Upper lobe of left lung (tissue), 6 donors: ENCODE data around the gene KIF26B. TPM values are rescaled to one million over a fixed set of nuclear protein-coding genes. Genes with fewer than 3 reads are reported as not detected.
A peak's percentile ranks its signal among the peaks of the same experiment; 100 is the strongest.

Experiments
- ATAC-seq, 2 donors: fragments of 200-7000 bp; cut with Tn5 transposase; one replicate each; pipeline ENCODE4 v1.9.1; 2022; ENCODE audit warnings: mild to moderate bottlenecking in 2 of 2, moderate library complexity in 2 of 2; ENCODE audit not compliant: low FRiP score in 2 of 2
- DNase-seq, 2 donors: peaks; one replicate each; pipeline ENCODE4 v3.0.0-alpha.2; 2019 to 2020
- H3K27ac ChIP-seq, 4 donors: fragments of 200-600 bp; sonication (generic); one replicate each; pipeline ENCODE4 v1.5.1; 2016 to 2019
- H3K27me3 ChIP-seq, 4 donors: fragments of 200-600 bp; sonication (generic); one replicate each; pipeline ENCODE4 v1.5.1; 2017 to 2019
- H3K36me3 ChIP-seq, 4 donors: fragments of 200-600 bp; sonication (generic); one replicate each; pipeline ENCODE4 v1.5.1; 2016 to 2019
- H3K4me1 ChIP-seq, 4 donors: fragments of 200-600 bp; sonication (generic); one replicate each; pipeline ENCODE4 v1.5.1; 2018 to 2019
- H3K4me3 ChIP-seq, 4 donors: fragments of 200-600 bp; sonication (generic); one replicate each; pipeline ENCODE4 v1.5.1; 2017 to 2019; ENCODE audit warnings: mild to moderate bottlenecking in 2 of 4, moderate library complexity in 1 of 4
- H3K9me3 ChIP-seq, 4 donors: fragments of 200-600 bp; sonication (generic); one replicate each; pipeline ENCODE4 v1.5.1; 2018 to 2019
- CTCF ChIP-seq, 6 experiments: fragments of 450-650 bp in 4 of 6; fragments of 200-600 bp in 2 of 6; sonication (generic) in 2 of 6; IDR thresholded peaks; one replicate each; pipeline ENCODE4 v1.5.1; 2016 to 2019; ENCODE audit warnings: antibody characterized with exemption in 6 of 6
- EP300 ChIP-seq, 4 donors: sonication (generic); formaldehyde crosslinking; IDR thresholded peaks; one replicate each; pipeline ENCODE4 v1.5.1; 2017; ENCODE audit warnings: antibody characterized with exemption in 4 of 4, control low read depth in 2 of 4
- POLR2A ChIP-seq, 4 donors: fragments of 450-650 bp; IDR thresholded peaks; one replicate each; pipeline ENCODE4 v1.5.1; 2016 to 2017; ENCODE audit warnings: antibody characterized with exemption in 4 of 4, mild to moderate bottlenecking in 2 of 4
- POLR2AphosphoS5 ChIP-seq, 2 donors: sonication (generic); formaldehyde crosslinking; IDR thresholded peaks; one replicate each; pipeline ENCODE4 v1.5.1; 2017; ENCODE audit warnings: antibody characterized with exemption in 2 of 2
- WGBS, 2 donors: methylation state at CpG; one replicate each; pipeline ENCODE4 v1.1.5; 2017 to 2018; 5-methylcytosine and 5-hydroxymethylcytosine counted together
- total RNA-seq, 6 donors: library from RNA; depleted of rRNA in 4 of 6; stranded (reverse); fragments of >200 nt in 4 of 6; gene quantifications; one replicate each; pipeline versions ENCODE4 v1.1.0 to v1.2.1, GENCODE V29; 2016 to 2021
- donor health status: DM: no; HTN: no; CAD: no; lungs with moderate emphysema.
- donor health status: DM: no; HTN: yes; CAD: no; lungs with severe emphysema.

Gene KIF26B
- total RNA-seq, 6 donors from 2014 or later, result 1.2 to 4.3 (median 2.1) TPM

GRCh38 chr1:245121523-245121922, 33.3 kb upstream of the KIF26B start:
- 85 to 93% methylated on average over 7 of the region's 7 CpGs for WGBS, 2 donors
- Histone ChIP-seq H3K4me3 (no peak overlapping the region), H3K27me3 (no peaks in the 10 kb centered on the region), H3K9me3 (no peaks in the 10 kb centered on the region), H3K27ac (no peak overlapping the region), H3K36me3 (no peaks in the 10 kb centered on the region), H3K4me1 (no peaks in the 10 kb centered on the region)
- TF ChIP-seq CTCF (IDR thresholded peaks at IDR 0.05), result no peak
- no peak for TF ChIP-seq EP300 (IDR thresholded peaks at IDR 0.05)
- no peak for TF ChIP-seq POLR2A (IDR thresholded peaks at IDR 0.05)
- no peak for TF ChIP-seq POLR2AphosphoS5 (IDR thresholded peaks at IDR 0.05)
- no peak for ATAC-seq
- DNase-seq, result no peak

GRCh38 chr1:245124241-245124640, 30.5 kb upstream of the KIF26B start:
- H3K4me1 ChIP-seq, result no peaks in the 10 kb centered on the region
- no peak for DNase-seq
- no peak overlapping the region for H3K4me3 ChIP-seq
- H3K27me3 ChIP-seq, result no peaks in the 10 kb centered on the region
- ATAC-seq, result no peak
- H3K27ac ChIP-seq, result no peak overlapping the region
- TF ChIP-seq EP300 (IDR thresholded peaks at IDR 0.05), result no peak
- TF ChIP-seq CTCF (IDR thresholded peaks at IDR 0.05), result no peak
- no peak for TF ChIP-seq POLR2A (IDR thresholded peaks at IDR 0.05)
- TF ChIP-seq POLR2AphosphoS5 (IDR thresholded peaks at IDR 0.05), result no peak
- WGBS, 2 donors, result 92 to 94% methylated on average over 6 of the region's 6 CpGs
- no peaks in the 10 kb centered on the region for H3K36me3 ChIP-seq
- no peaks in the 10 kb centered on the region for H3K9me3 ChIP-seq

- WGBS, 2 donors, result 89 to 95% methylated on average over 11 of the region's 11 CpGs
- H3K27me3 ChIP-seq, result no peaks in the 10 kb centered on the region
- DNase-seq, result no peak
These were observed 30.1 kb upstream of the KIF26B start for GRCh38 chr1:245124644-245125043.

GRCh38 chr1:245126530-245126929, 28.3 kb upstream of the KIF26B start:
- no peak overlapping the region for H3K4me3 ChIP-seq
- no peak for DNase-seq
- H3K27ac ChIP-seq, result no peak overlapping the region
- ATAC-seq, result no peak
- no peaks in the 10 kb centered on the region for H3K27me3 ChIP-seq
- H3K4me1 ChIP-seq, result no peaks in the 10 kb centered on the region
- WGBS, 2 donors, result 59 to 83% methylated on average over 5 of the region's 5 CpGs
- H3K36me3 ChIP-seq, result no peaks in the 10 kb centered on the region
- no peak for TF ChIP-seq CTCF (IDR thresholded peaks at IDR 0.05)
- no peak for TF ChIP-seq POLR2A (IDR thresholded peaks at IDR 0.05)
- no peak for TF ChIP-seq POLR2AphosphoS5 (IDR thresholded peaks at IDR 0.05)
- TF ChIP-seq EP300 (IDR thresholded peaks at IDR 0.05), result no peak
- no peaks in the 10 kb centered on the region for H3K9me3 ChIP-seq

More at GRCh38 chr1:245124644-245125043, 30.1 kb upstream of the KIF26B start:
- Histone ChIP-seq H3K4me3 (no peak overlapping the region), H3K9me3 (no peaks in the 10 kb centered on the region), H3K36me3 (no peaks in the 10 kb centered on the region), H3K27ac (no peak overlapping the region), H3K4me1 (no peaks in the 10 kb centered on the region)
- TF ChIP-seq EP300 (IDR thresholded peaks at IDR 0.05) (no peak), POLR2A (IDR thresholded peaks at IDR 0.05) (no peak), CTCF (IDR thresholded peaks at IDR 0.05) (no peak), POLR2AphosphoS5 (IDR thresholded peaks at IDR 0.05) (no peak)
- ATAC-seq, result no peak

GRCh38 chr1:245128381-245129101, 26.2 kb upstream of the KIF26B start:
- Histone ChIP-seq H3K36me3 (no peaks in the 10 kb centered on the region), H3K9me3 (no peaks in the 10 kb centered on the region), H3K4me3 (no peak overlapping the region), H3K27me3 (no peaks in the 10 kb centered on the region), H3K27ac (no peak overlapping the region), H3K4me1 (no peaks in the 10 kb centered on the region)
- ATAC-seq, result no peak
- TF ChIP-seq POLR2AphosphoS5 (IDR thresholded peaks at IDR 0.05) (no peak), POLR2A (IDR thresholded peaks at IDR 0.05) (no peak), CTCF (IDR thresholded peaks at IDR 0.05) (no peak), EP300 (IDR thresholded peaks at IDR 0.05) (no peak)
- DNase-seq, result peak in 1 of 2 donors; percentile 42
- 83 to 86% methylated on average over 20 of the region's 20 CpGs for WGBS, 2 donors
